PFSK-1 (cell line): ENCODE data around the gene ARHGAP18.

ENCODE experiments used
- FOXP2 ChIP-seq: optimal IDR thresholded peaks from 2 replicates; pipeline ENCODE3; 2011; ENCODE audit warnings: borderline replicate concordance, control low read depth, inconsistent platforms; ENCODE audit not compliant: insufficient read depth; ENCODE audit errors: extremely low read length, extremely low read depth
- POLR2AphosphoS5 ChIP-seq: IDR thresholded peaks from 2 replicates; pipeline ENCODE4 v1.6.1; 2012; ENCODE audit warnings: low read depth, mild to moderate bottlenecking, control low read depth, low read length, moderate library complexity
- REST ChIP-seq, 2 experiments: IDR thresholded peaks; 2 replicates each; pipeline versions ENCODE4 v1.6.1 to v1.8.0; 2011 to 2012; ENCODE audit warnings: low read depth in 2 of 2, low read length in 2 of 2, control low read depth in 1 of 2, inconsistent platforms in 1 of 2, mild to moderate bottlenecking in 1 of 2, moderate library complexity in 1 of 2; ENCODE audit not compliant: insufficient read depth in 1 of 2
- SIN3A ChIP-seq: IDR thresholded peaks from 2 replicates; pipeline ENCODE4 v1.6.1; 2012; ENCODE audit warnings: mild to moderate bottlenecking, low read length, moderate library complexity, borderline replicate concordance; ENCODE audit not compliant: insufficient read depth
- TAF1 ChIP-seq: IDR thresholded peaks from 2 replicates; pipeline ENCODE4 v1.6.1; 2012; ENCODE audit warnings: low read length, control low read depth, borderline replicate concordance; ENCODE audit not compliant: insufficient read depth

GRCh38 chr6:129695373-129696027 lies 14.5 kb downstream of the ARHGAP18 start:
- TF ChIP-seq SIN3A (no peak), TAF1 (no peak), POLR2AphosphoS5 (no peak), FOXP2 (no peak), REST (IDR thresholded peaks at IDR 0.05; ENCODE audit: insufficient read depth in 1 of 2, low read depth in 2 of 2, low read length in 2 of 2) (no peak)
